OCI-M2 (cell line): Measurements from ENCODE around the gene LRRC75A.

Source experiments
- DNase-seq: peaks from one replicate; lab custom pipeline; 2025; ENCODE audit not compliant: unreplicated experiment; lab: John Stamatoyannopoulos, UW

The LRRC75A gene

GRCh38 chr17:16473044-16474011 lies 18.7 kb downstream of the LRRC75A start:
- no peak for DNase-seq

GRCh38 chr17:16472539-16472938 lies 19.5 kb downstream of the LRRC75A start:
- DNase-seq: no peak

GRCh38 chr17:16471295-16471694 lies 20.7 kb downstream of the LRRC75A start:
- no peak for DNase-seq

- DNase-seq: no peak
Measured at GRCh38 chr17:16470265-16470664, 21.7 kb downstream of the LRRC75A start.

GRCh38 chr17:16468428-16468992 lies 23.5 kb downstream of the LRRC75A start:
- no peak for DNase-seq

- DNase-seq: no peak
Measured at GRCh38 chr17:16467886-16468285, 24.1 kb downstream of the LRRC75A start.

- DNase-seq: no peak
Measured at GRCh38 chr17:16467044-16467443, 24.9 kb downstream of the LRRC75A start.

- no peak for DNase-seq
Measured at GRCh38 chr17:16466407-16466806, 25.6 kb downstream of the LRRC75A start.

GRCh38 chr17:16465861-16466338 lies 26.1 kb downstream of the LRRC75A start:
- DNase-seq: no peak

- no peak for DNase-seq
Measured at GRCh38 chr17:16465052-16465312, 27.0 kb downstream of the LRRC75A start.

- no peak for DNase-seq
Measured at GRCh38 chr17:16464303-16465051, 27.5 kb downstream of the LRRC75A start.

- DNase-seq: no peak
Measured at GRCh38 chr17:16463358-16464302, 28.4 kb downstream of the LRRC75A start.

- DNase-seq: no peak
Measured at GRCh38 chr17:16462070-16462864, 29.7 kb downstream of the LRRC75A start.

- DNase-seq: no peak
Measured at GRCh38 chr17:16461606-16461866, 30.5 kb downstream of the LRRC75A start.

- no peak for DNase-seq
Measured at GRCh38 chr17:16460796-16461605, 31.0 kb downstream of the LRRC75A start.

GRCh38 chr17:16459855-16460550 lies 32.0 kb downstream of the LRRC75A start:
- DNase-seq: no peak

- no peak for DNase-seq
Measured at GRCh38 chr17:16459271-16459670, 32.7 kb downstream of the LRRC75A start.

- no peak for DNase-seq
Measured at GRCh38 chr17:16456742-16457316, 35.2 kb downstream of the LRRC75A start.
